Transverse colon (tissue), 4 donors: ENCODE data around the gene SNX11. TPM values are rescaled to one million over a fixed set of nuclear protein-coding genes. Genes with fewer than 3 reads are reported as not detected.
A peak's percentile ranks its signal among the peaks of the same experiment; 100 is the strongest.

Experiments
- DNase-seq: peaks from one replicate; pipeline ENCODE4 v3.0.0-alpha.2; 2019
- H3K27ac ChIP-seq, 4 donors: fragments of 200-600 bp; sonication (generic); 2 replicates each; pipeline ENCODE4 v1.5.1; 2016 to 2018; ENCODE audit warnings: inconsistent platforms in 4 of 4
- H3K27me3 ChIP-seq: fragments of 200-600 bp; sonication (generic); 2 replicates; pipeline ENCODE4 v1.5.1; 2017; ENCODE audit warnings: inconsistent platforms
- H3K36me3 ChIP-seq, 4 donors: fragments of 200-600 bp; sonication (generic); 2 replicates each; pipeline ENCODE4 v1.5.1; 2017 to 2019; ENCODE audit warnings: inconsistent platforms in 4 of 4
- H3K4me1 ChIP-seq, 4 donors: fragments of 200-600 bp; sonication (generic); 2 replicates each; pipeline ENCODE4 v1.5.1; 2017 to 2020; ENCODE audit warnings: inconsistent platforms in 4 of 4
- H3K4me3 ChIP-seq, 4 donors: fragments of 200-600 bp; sonication (generic); 1 replicate in 1 of 4; 2 replicates in 3 of 4; pipeline versions ENCODE4 v1.5.1 to v1.6.1; 2017 to 2019; ENCODE audit warnings: inconsistent platforms in 4 of 4
- H3K9me3 ChIP-seq, 2 donors: fragments of 200-600 bp; sonication (generic); 2 replicates each; pipeline ENCODE4 v1.5.1; 2017 to 2019; ENCODE audit warnings: inconsistent platforms in 2 of 2
- CTCF ChIP-seq, 5 experiments: fragments of 200-600 bp in 3 of 5; fragments of 450-650 bp in 2 of 5; sonication (generic) in 3 of 5; IDR thresholded peaks; 1 replicate in 2 of 5; 2 replicates in 3 of 5; pipeline ENCODE4 v1.5.1; 2016 to 2017; ENCODE audit warnings: antibody characterized with exemption in 5 of 5, inconsistent platforms in 3 of 5, mild to moderate bottlenecking in 2 of 5, moderate library complexity in 1 of 5
- EP300 ChIP-seq: sonication (generic); formaldehyde crosslinking; IDR thresholded peaks from one replicate; pipeline ENCODE4 v1.6.1; 2017; ENCODE audit warnings: antibody characterized with exemption, low read depth
- POLR2A ChIP-seq: fragments of 450-650 bp; IDR thresholded peaks from one replicate; pipeline ENCODE4 v1.6.1; 2016; ENCODE audit warnings: antibody characterized with exemption, mild to moderate bottlenecking, moderate library complexity
- POLR2AphosphoS5 ChIP-seq, 3 donors: sonication (generic); formaldehyde crosslinking; IDR thresholded peaks; one replicate each; pipeline ENCODE4 v1.6.1; 2016; ENCODE audit warnings: antibody characterized with exemption in 3 of 3
- WGBS, 2 donors: methylation state at CpG; one replicate each; pipeline ENCODE4 v1.1.5; 2018; ENCODE audit warnings: low coverage in 1 of 2; 5-methylcytosine and 5-hydroxymethylcytosine counted together
- in situ Hi-C, 4 donors: fragments of 200-750 bp; cut with MboI; loops; one replicate each; pipeline versions ENCODE4 v1.15.0 to v1.15.1; 2017; ENCODE audit warnings: low sequenced_read_pairs in 3 of 4, low pct_ligation_motif_present in 1 of 4, low pct_unique_long_range_greater_than_20kb in 1 of 4
- intact Hi-C: fragments of 100-400 bp; cut with DNase I; formaldehyde crosslinking; loops from one replicate; pipeline ENCODE4 v1.15.1; 2023; ENCODE audit warnings: low total_unique reads
- total RNA-seq, 4 donors: library from RNA; depleted of rRNA; stranded (reverse); fragments of >200 nt; gene quantifications; one replicate each; pipeline ENCODE4 v1.1.0, GENCODE V29; 2016

Gene SNX11
- total RNA-seq, 4 donors from 2014 or later, result 2.0 to 24.3 (median 14.1) TPM

DNA sequence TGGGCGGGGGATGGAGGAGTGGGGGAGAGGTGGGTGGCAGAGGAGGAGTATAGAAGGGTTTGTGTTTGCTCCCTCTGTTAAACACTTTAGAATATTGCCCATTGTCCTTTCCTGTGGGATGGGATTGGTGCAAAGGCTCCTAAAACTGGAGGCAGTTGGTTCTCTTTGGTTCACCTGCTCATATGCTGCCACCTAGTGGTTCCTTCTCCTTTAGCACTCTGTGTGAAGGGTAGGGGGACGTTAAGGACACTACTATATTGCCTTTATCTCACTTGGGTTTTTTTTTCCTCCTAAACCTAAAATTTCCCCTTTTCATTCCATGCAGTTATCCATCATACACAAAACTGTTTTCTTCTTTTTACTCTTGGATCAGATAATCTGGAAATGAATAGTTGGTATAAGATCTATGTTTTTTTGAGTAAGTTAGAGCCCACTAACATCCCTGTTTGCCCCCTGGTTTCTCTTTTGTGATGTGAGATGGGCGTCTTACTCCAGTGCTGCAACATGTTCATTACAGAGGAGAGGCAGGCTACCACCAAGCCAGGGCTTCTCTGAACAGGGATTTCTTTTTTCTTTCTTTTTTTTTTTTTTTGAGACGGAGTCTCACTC is 23.8 kb downstream of the SNX11 start:
- Histone ChIP-seq H3K4me1 (peaks cover 0 to 3% (median 0%) of the 10 kb centered on the region in 4 donors), H3K27ac (no peak overlapping the region), H3K4me3 (no peak overlapping the region), H3K9me3 (no peaks in the 10 kb centered on the region), H3K36me3 (no peaks in the 10 kb centered on the region), H3K27me3 (no peaks in the 10 kb centered on the region)
- intact Hi-C loops (loop anchor here (5.0 kb wide), 1 partner anchor 104 kb away; no protein-coding TSS in a partner anchor), in situ Hi-C loops (loop anchor here in 3 of 4 donors (5.0 to 10.0 kb wide), 3 partner anchors 47 to 97 kb away; partner anchors contain the start of gene COPZ2 (in 1 of the 3))
- 13 to 49% methylated on average over 2 to 4 of the region's 4 CpGs for WGBS, 2 donors
- peak; percentile 47 for DNase-seq
- TF ChIP-seq EP300 (no peak), POLR2AphosphoS5 (IDR thresholded peaks at IDR 0.05) (no peak), CTCF (IDR thresholded peaks at IDR 0.05) (peak; percentile 83 to 86 (median 85))

DNA sequence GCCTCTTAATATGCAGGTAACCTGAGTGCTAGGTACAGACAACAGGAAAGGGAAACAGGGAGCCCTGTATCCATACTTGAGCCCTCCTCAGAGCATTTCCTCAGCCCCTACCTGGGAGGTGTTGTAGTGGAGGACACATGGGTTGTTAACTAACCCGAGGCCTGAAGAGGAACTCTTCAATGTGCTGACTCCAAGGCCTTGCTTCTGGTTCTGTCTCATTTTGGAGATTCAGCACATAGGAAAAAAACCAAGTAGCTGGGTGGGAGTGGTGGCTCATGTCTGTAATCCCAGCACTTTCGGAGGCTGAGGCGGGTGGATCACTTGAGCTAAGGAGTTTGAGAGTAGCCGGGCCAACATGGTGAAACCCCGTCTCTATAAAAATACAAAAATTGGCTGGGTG is 24.8 kb downstream of the SNX11 start:
- Histone ChIP-seq H3K9me3 (no peaks in the 10 kb centered on the region), H3K4me1 (peaks cover 0 to 3% (median 0%) of the 10 kb centered on the region in 4 donors), H3K36me3 (no peaks in the 10 kb centered on the region), H3K4me3 (no peak overlapping the region), H3K27ac (no peak overlapping the region), H3K27me3 (no peaks in the 10 kb centered on the region)
- 70 to 83% methylated on average over 2 to 5 of the region's 5 CpGs for WGBS, 2 donors
- TF ChIP-seq EP300, result no peak
- no peak for TF ChIP-seq POLR2A
- TF ChIP-seq CTCF (IDR thresholded peaks at IDR 0.05), result no peak
- TF ChIP-seq POLR2AphosphoS5 (IDR thresholded peaks at IDR 0.05), result no peak
- in situ Hi-C loops, result loop anchor here in 3 of 4 donors (5.0 to 10.0 kb wide), 3 partner anchors 48 to 98 kb away; partner anchors contain the start of gene COPZ2 (in 1 of the 3)
- intact Hi-C loops, result loop anchor here (5.0 kb wide), 1 partner anchor 105 kb away; no protein-coding TSS in a partner anchor
- DNase-seq, result no peak

DNA sequence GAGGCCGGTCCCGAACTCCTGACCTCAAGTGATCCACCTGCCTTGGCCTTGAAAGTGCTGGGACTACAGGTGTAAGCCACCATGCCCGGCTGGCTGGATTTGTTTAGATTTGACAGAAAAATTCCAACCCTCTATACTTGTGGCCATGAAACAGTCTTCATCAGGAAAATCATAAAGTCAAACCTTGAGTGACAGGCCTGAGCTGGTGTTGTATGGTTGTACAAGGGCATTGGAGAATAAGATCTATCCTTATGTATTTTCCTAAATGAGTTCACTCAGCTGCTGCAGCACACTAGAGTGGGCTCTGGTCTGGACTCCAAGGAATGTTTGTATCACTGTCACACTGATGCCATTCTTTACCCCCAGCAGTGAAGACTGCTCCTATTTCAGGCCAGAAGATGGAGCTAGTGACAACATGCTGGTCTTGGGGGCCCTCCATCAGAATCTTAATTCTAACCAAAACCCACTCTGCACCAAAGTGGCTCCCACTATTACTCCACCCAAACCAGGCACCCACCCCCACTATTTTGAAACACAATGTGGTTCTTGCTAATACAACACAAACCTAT is 27.4 kb downstream of the SNX11 start:
- H3K4me3 ChIP-seq, result no peak overlapping the region
- 87% methylated on average over 3 of the region's 3 CpGs; no CpG with 5 or more reads in 1 of the 2 donors for WGBS, 2 donors
- no peaks in the 10 kb centered on the region for H3K36me3 ChIP-seq
- in situ Hi-C loops, result loop anchor here in 3 of 4 donors (5.0 to 10.0 kb wide), 3 partner anchors 50 to 100 kb away; partner anchors contain the start of gene COPZ2 (in 1 of the 3)
- no peak for DNase-seq
- no peak for TF ChIP-seq POLR2A
- TF ChIP-seq POLR2AphosphoS5 (IDR thresholded peaks at IDR 0.05), result no peak
- peak in 1 of 5 experiments; percentile 9 for TF ChIP-seq CTCF (IDR thresholded peaks at IDR 0.05)
- TF ChIP-seq EP300, result no peak
- no peaks in the 10 kb centered on the region for H3K27me3 ChIP-seq
- intact Hi-C loops, result loop anchor here (5.0 kb wide), 1 partner anchor 108 kb away; no protein-coding TSS in a partner anchor
- peaks cover 0 to 3% (median 0%) of the 10 kb centered on the region in 4 donors for H3K4me1 ChIP-seq
- H3K27ac ChIP-seq, result no peak overlapping the region
- no peaks in the 10 kb centered on the region for H3K9me3 ChIP-seq

GRCh38 chr17:48137656-48138055 is 30.1 kb downstream of the SNX11 start:
- Histone ChIP-seq H3K4me3 (no peak overlapping the region), H3K4me1 (no peaks in the 10 kb centered on the region), H3K27ac (no peak overlapping the region), H3K27me3 (no peaks in the 10 kb centered on the region), H3K36me3 (no peaks in the 10 kb centered on the region), H3K9me3 (no peaks in the 10 kb centered on the region)
- TF ChIP-seq CTCF (IDR thresholded peaks at IDR 0.05), result no peak
- TF ChIP-seq EP300, result no peak
- no peak for TF ChIP-seq POLR2A
- TF ChIP-seq POLR2AphosphoS5 (IDR thresholded peaks at IDR 0.05), result no peak
- in situ Hi-C loops (loop anchor here in 2 of 4 donors (10.0 kb wide), 2 partner anchors 53 to 103 kb away; partner anchors contain the start of gene COPZ2 (in 1 of the 2)), intact Hi-C loops (no loop called here)
- no peak for DNase-seq
- 86 to 89% methylated on average over 1 of the region's 1 CpG for WGBS, 2 donors
